Right cardiac atrium (tissue), 5 donors: ENCODE results near the gene LMF2. TPM values are rescaled to one million over a fixed set of nuclear protein-coding genes. Genes with fewer than 3 reads are reported as not detected.
A peak's percentile ranks its signal among the peaks of the same experiment; 100 is the strongest.

ENCODE experiments used
- ATAC-seq, 2 donors: fragments of 200-7000 bp; cut with Tn5 transposase; one replicate each; pipeline versions ENCODE4 v1.8.0 to v1.9.1; 2020; ENCODE audit warnings: moderate library complexity in 2 of 2, mild to moderate bottlenecking in 1 of 2
- DNase-seq, 3 donors: peaks; one replicate each; pipeline ENCODE4 v3.0.0-alpha.2; 2020
- H3K27ac ChIP-seq: one replicate; pipeline ENCODE4 v1.5.1; 2013; ENCODE audit warnings: mild to moderate bottlenecking, low read length, control low read depth, moderate library complexity
- H3K27me3 ChIP-seq: one replicate; pipeline ENCODE4 v1.6.1; 2013; ENCODE audit not compliant: control insufficient read depth, insufficient read depth
- H3K4me1 ChIP-seq: one replicate; pipeline ENCODE4 v1.6.1; 2013; ENCODE audit warnings: low read length; ENCODE audit not compliant: control insufficient read depth, insufficient read depth
- H3K4me3 ChIP-seq: one replicate; pipeline ENCODE4 v1.5.1; 2013; ENCODE audit warnings: low read length, control low read depth
- H3K9me3 ChIP-seq: one replicate; pipeline ENCODE4 v1.6.1; 2013; ENCODE audit warnings: low read length; ENCODE audit not compliant: control insufficient read depth
- WGBS: extraction: QIAGEN DNeasy Blood & Tissue Kit; methylation state at CpG from one replicate; pipeline ENCODE4 v1.1.7; 2013; 5-methylcytosine and 5-hydroxymethylcytosine counted together
- intact Hi-C, 4 donors: fragments of 100-400 bp; cut with DNase I; formaldehyde crosslinking; loops; one replicate each; pipeline versions ENCODE4 v1.11.0 to v1.14.0; 2022 to 2023
- polyA plus RNA-seq: library from polyadenylated mRNA; stranded (reverse); fragments of 200-250 nt; gene quantifications from one replicate; pipeline ENCODE4 v1.2.3, GENCODE V29; 2013
- total RNA-seq, 4 donors: library from RNA; stranded (reverse); fragmentation: NEBNext Ultra II Directional; extraction: Animal tissue kit (Norgen Biotek cat#: 25700); gene quantifications; one replicate each; pipeline ENCODE4 v1.2.1, GENCODE V29; 2021
- donor health status: healthy with polysubstance abuse.
- donor health status: DM: no; HTN: yes; CAD: no.
- donor health status: DM: no; HTN: no; CAD: no.
- donor health status: DM: no; HTN: yes; CAD: no; lungs with severe emphysema.
- donor health status: DM: yes; HTN: yes; CAD: no.

LMF2 gene
- total and polyA plus RNA-seq, 5 donors = 29.0 to 33.7 (median 33.1) TPM

- Histone ChIP-seq H3K4me3 (no peak overlapping the region), H3K27ac (no peak overlapping the region), H3K4me1 (no peaks in the 10 kb centered on the region), H3K9me3 (no peaks in the 10 kb centered on the region), H3K27me3 (no peaks in the 10 kb centered on the region)
- WGBS = 90% methylated on average over 18 of the region's 18 CpGs
- intact Hi-C loops = no loop called here
- no peak for ATAC-seq
- DNase-seq = peak in 2 of 3 donors; percentile 57 to 59
These were observed 20.6 kb upstream of the LMF2 start for GRCh38 chr22:50527921-50528681.

- WGBS = 45% methylated on average over 29 of the region's 29 CpGs
- Histone ChIP-seq H3K9me3 (no peaks in the 10 kb centered on the region), H3K27ac (peak overlapping the region; percentile 84), H3K4me3 (peak overlapping the region; percentile 64), H3K4me1 (no peaks in the 10 kb centered on the region), H3K27me3 (no peaks in the 10 kb centered on the region)
- DNase-seq = peak; percentile 76 to 87 (median 86)
- intact Hi-C loops = no loop called here
- peak; percentile 3 to 5 for ATAC-seq
These were observed 19.6 kb upstream of the LMF2 start for GRCh38 chr22:50526834-50527801.

- under 1% methylated on average over 77 of the region's 77 CpGs for WGBS
- intact Hi-C loops = no loop called here
- Histone ChIP-seq H3K9me3 (no peaks in the 10 kb centered on the region), H3K4me3 (peak overlapping the region; percentile 64), H3K4me1 (no peaks in the 10 kb centered on the region), H3K27me3 (no peaks in the 10 kb centered on the region), H3K27ac (peak overlapping the region; percentile 84)
- peak; percentile 85 to 95 (median 93) for DNase-seq
- ATAC-seq = peak; percentile 20 to 27
These were observed 18.8 kb upstream of the LMF2 start for GRCh38 chr22:50526108-50526833.

- H3K4me1 ChIP-seq = no peaks in the 10 kb centered on the region
- WGBS = under 1% methylated on average over 33 of the region's 33 CpGs
- DNase-seq (no peak), ATAC-seq (peak; percentile 8 to 23)
- intact Hi-C loops = no loop called here
- H3K27ac ChIP-seq = peak overlapping the region; percentile 84
- H3K27me3 ChIP-seq = no peaks in the 10 kb centered on the region
- peak overlapping the region; percentile 64 for H3K4me3 ChIP-seq
- no peaks in the 10 kb centered on the region for H3K9me3 ChIP-seq
These were observed 18.3 kb upstream of the LMF2 start for GRCh38 chr22:50525858-50526107.

GRCh38 chr22:50525104-50525857 is 17.8 kb upstream of the LMF2 start, which contains the start of gene SCO2:
SCO2 (minus strand) TSS chr22:50525598; CDS start chr22:50524411, 1,187 bp downstream.
- H3K27me3 ChIP-seq = no peaks in the 10 kb centered on the region
- H3K27ac ChIP-seq = peak within 1 kb of the TSS; percentile 84
- H3K4me1 ChIP-seq = no peaks in the 10 kb centered on the region
- ATAC-seq (peak; percentile 71 to 74), DNase-seq (peak; percentile 97 to 99 (median 99))
- intact Hi-C loops = no loop called here
- no peaks in the 10 kb centered on the region for H3K9me3 ChIP-seq
- peak within 1 kb of the TSS; percentile 64 for H3K4me3 ChIP-seq
- WGBS = under 1% methylated on average over 84 of the region's 84 CpGs

- Histone ChIP-seq H3K27ac (peak overlapping the region; percentile 78), H3K9me3 (no peaks in the 10 kb centered on the region), H3K4me1 (no peaks in the 10 kb centered on the region), H3K27me3 (no peaks in the 10 kb centered on the region), H3K4me3 (peak overlapping the region; percentile 59)
- DNase-seq (no peak), ATAC-seq (peak in 1 of 2 donors; percentile 6)
- 7% methylated on average over 19 of the region's 19 CpGs for WGBS
- intact Hi-C loops = no loop called here
These were observed 17.2 kb upstream of the LMF2 start for GRCh38 chr22:50524676-50525103.

GRCh38 chr22:50523806-50524675 is 16.5 kb upstream of the LMF2 start:
- H3K4me1 ChIP-seq = no peaks in the 10 kb centered on the region
- DNase-seq = peak in 2 of 3 donors; percentile 59 to 68
- H3K27ac ChIP-seq = no peak overlapping the region
- ATAC-seq = no peak
- H3K27me3 ChIP-seq = no peaks in the 10 kb centered on the region
- H3K9me3 ChIP-seq = no peaks in the 10 kb centered on the region
- intact Hi-C loops = no loop called here
- H3K4me3 ChIP-seq = no peak overlapping the region
- 82% methylated on average over 25 of the region's 25 CpGs for WGBS

- H3K4me1 ChIP-seq = no peaks in the 10 kb centered on the region
- DNase-seq (peak in 1 of 3 donors; percentile 56), ATAC-seq (no peak)
- intact Hi-C loops = no loop called here
- 91% methylated on average over 16 of the region's 16 CpGs for WGBS
- H3K27me3 ChIP-seq = no peaks in the 10 kb centered on the region
- H3K9me3 ChIP-seq = no peaks in the 10 kb centered on the region
- no peak overlapping the region for H3K4me3 ChIP-seq
- H3K27ac ChIP-seq = no peak overlapping the region
These were observed 15.9 kb upstream of the LMF2 start for GRCh38 chr22:50523458-50523805.

- no peaks in the 10 kb centered on the region for H3K27me3 ChIP-seq
- intact Hi-C loops = no loop called here
- DNase-seq = peak in 2 of 3 donors; percentile 48 to 56
These were observed 15.4 kb upstream of the LMF2 start for GRCh38 chr22:50522806-50523438.

More at GRCh38 chr22:50522806-50523438, 15.4 kb upstream of the LMF2 start:
- 86% methylated on average over 22 of the region's 22 CpGs for WGBS
- ATAC-seq = no peak
- Histone ChIP-seq H3K4me1 (no peaks in the 10 kb centered on the region), H3K9me3 (no peaks in the 10 kb centered on the region), H3K27ac (no peak overlapping the region), H3K4me3 (no peak overlapping the region)
